ENCODE results near the gene FARS2.

- TF ChIP-seq ESRRA (CRISPR knock-in tag; IDR thresholded peaks at IDR 0.05; ENCODE audit: borderline replicate concordance) (no peak), TCF7 (CRISPR knock-in tag; IDR thresholded peaks at IDR 0.05; ENCODE audit: low read depth) (no peak), CTCF (IDR thresholded peaks at IDR 0.05) (no peak), RELA (CRISPR knock-in tag; IDR thresholded peaks at IDR 0.05; ENCODE audit: borderline replicate concordance) (no peak), MYBL2 (CRISPR knock-in tag; IDR thresholded peaks at IDR 0.05) (no peak), CBFB (CRISPR knock-in tag; IDR thresholded peaks at IDR 0.05; ENCODE audit: low read depth) (no peak), IRF2 (CRISPR knock-in tag; IDR thresholded peaks at IDR 0.05; ENCODE audit: borderline replicate concordance, low read depth) (no peak), NFE2L1 (CRISPR knock-in tag; IDR thresholded peaks at IDR 0.05) (no peak), ZNF121 (CRISPR knock-in tag; IDR thresholded peaks at IDR 0.05) (no peak)
- TF ChIP-seq, protein P1, sequence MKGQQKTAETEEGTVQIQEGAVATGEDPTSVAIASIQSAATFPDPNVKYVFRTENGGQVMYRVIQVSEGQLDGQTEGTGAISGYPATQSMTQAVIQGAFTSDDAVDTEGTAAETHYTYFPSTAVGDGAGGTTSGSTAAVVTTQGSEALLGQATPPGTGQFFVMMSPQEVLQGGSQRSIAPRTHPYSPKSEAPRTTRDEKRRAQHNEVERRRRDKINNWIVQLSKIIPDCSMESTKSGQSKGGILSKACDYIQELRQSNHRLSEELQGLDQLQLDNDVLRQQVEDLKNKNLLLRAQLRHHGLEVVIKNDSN (CRISPR knock-in tag; IDR thresholded peaks at IDR 0.05) = no peak
- TF ChIP-seq, protein P2, sequence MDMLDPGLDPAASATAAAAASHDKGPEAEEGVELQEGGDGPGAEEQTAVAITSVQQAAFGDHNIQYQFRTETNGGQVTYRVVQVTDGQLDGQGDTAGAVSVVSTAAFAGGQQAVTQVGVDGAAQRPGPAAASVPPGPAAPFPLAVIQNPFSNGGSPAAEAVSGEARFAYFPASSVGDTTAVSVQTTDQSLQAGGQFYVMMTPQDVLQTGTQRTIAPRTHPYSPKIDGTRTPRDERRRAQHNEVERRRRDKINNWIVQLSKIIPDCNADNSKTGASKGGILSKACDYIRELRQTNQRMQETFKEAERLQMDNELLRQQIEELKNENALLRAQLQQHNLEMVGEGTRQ (CRISPR knock-in tag; IDR thresholded peaks at IDR 0.05) = no peak
- TF ChIP-seq, protein P3, sequence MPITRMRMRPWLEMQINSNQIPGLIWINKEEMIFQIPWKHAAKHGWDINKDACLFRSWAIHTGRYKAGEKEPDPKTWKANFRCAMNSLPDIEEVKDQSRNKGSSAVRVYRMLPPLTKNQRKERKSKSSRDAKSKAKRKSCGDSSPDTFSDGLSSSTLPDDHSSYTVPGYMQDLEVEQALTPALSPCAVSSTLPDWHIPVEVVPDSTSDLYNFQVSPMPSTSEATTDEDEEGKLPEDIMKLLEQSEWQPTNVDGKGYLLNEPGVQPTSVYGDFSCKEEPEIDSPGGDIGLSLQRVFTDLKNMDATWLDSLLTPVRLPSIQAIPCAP (CRISPR knock-in tag; IDR thresholded peaks at IDR 0.05) = no peak
- TF ChIP-seq, protein P4, sequence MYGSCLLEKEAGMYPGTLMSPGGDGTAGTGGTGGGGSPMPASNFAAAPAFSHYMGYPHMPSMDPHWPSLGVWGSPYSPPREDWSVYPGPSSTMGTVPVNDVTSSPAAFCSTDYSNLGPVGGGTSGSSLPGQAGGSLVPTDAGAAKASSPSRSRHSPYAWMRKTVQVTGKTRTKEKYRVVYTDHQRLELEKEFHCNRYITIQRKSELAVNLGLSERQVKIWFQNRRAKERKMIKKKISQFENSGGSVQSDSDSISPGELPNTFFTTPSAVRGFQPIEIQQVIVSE (CRISPR knock-in tag; IDR thresholded peaks at IDR 0.05; ENCODE audit: borderline replicate concordance) = no peak
These were observed 253.9 kb downstream of the FARS2 start for GRCh38 chr6:5515200-5515599.

All from WTC11 (cell line).